SK-N-SH treated with all-trans-retinoic acid at 6 μM for 48 hours (cell line): ENCODE data around the gene CREB3L2.

Experiments used
- PATZ1 ChIP-seq: fragments of 250-450 bp; sonication (Bioruptor Pico); IDR thresholded peaks from 2 replicates; pipeline ENCODE4 v1.8.0; 2020; ENCODE audit warnings: mild to moderate bottlenecking, moderate library complexity, borderline replicate concordance
- ZNF70 ChIP-seq: fragments of 450-650 bp; formaldehyde crosslinking; IDR thresholded peaks from 2 replicates; pipeline ENCODE4 v1.5.0; 2020; ENCODE audit warnings: mild to moderate bottlenecking, moderate library complexity

- TF ChIP-seq PATZ1 (CRISPR knock-in tag) (no peak), ZNF70 (no peak)
Observed at GRCh38 chr7:137882261-137882668, 119.6 kb downstream of the CREB3L2 start.
